Esophagus mucosa (tissue), 1 donor: ENCODE data around the gene GLS. TPM values are rescaled to one million over a fixed set of nuclear protein-coding genes. Genes with fewer than 3 reads are reported as not detected.
"Not testable (repeated sequence)": the region's sequence is repeated elsewhere in the genome, so short reads cannot be mapped to it uniquely, and the experiment has no call there.

Experiments
- ATAC-seq: fragments of 200-7000 bp; cut with Tn5 transposase; one replicate; pipeline ENCODE4 v1.9.1; 2020
- total RNA-seq: library from RNA; stranded (reverse); gene quantifications from one replicate; pipeline ENCODE4 v1.2.4, GENCODE V29; 2023
- donor health status: DM: yes; HTN: yes; CAD: no.

GLS gene
- total RNA-seq, result 25.9 TPM

- peak; percentile 93 for ATAC-seq
These were observed at the start of gene GLS for GRCh38 chr2:190880378-190881083. GLS (plus strand) TSS chr2:190880821; CDS start chr2:190881085, 264 bp downstream.

GRCh38 chr2:190831941-190832340, 48.7 kb upstream of the GLS start:
- no peak for ATAC-seq

- ATAC-seq, result no peak
These were observed 45.8 kb upstream of the GLS start for GRCh38 chr2:190834890-190835208.

- ATAC-seq, result no peak
These were observed 45.2 kb upstream of the GLS start for GRCh38 chr2:190835303-190835930.

- ATAC-seq, result no peak
These were observed 43.9 kb upstream of the GLS start for GRCh38 chr2:190836767-190837166.

DNA sequence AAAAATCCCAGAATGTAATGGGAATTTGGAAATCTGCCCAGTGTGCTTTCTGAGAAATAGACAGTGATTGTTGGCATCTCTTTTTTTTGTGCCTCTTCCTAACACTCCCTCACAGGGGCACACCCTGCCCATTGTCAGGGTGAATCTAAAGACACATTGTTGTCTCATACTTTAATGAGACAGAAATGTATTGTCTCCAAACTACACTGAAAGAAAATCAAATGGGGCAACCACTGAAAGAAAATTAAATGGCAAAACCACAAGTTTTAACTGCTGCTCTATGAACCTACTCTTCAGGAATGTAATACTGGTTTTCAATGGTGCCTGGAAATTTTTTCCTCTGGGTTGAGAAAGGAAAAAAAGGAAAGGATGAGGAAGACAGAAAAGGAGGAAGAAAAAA, 43.2 kb upstream of the GLS start:
- ATAC-seq, result no peak

GRCh38 chr2:190837952-190838361, 42.7 kb upstream of the GLS start:
- ATAC-seq, result no peak

- ATAC-seq, result no peak
These were observed 42.1 kb upstream of the GLS start for GRCh38 chr2:190838492-190838910.

DNA sequence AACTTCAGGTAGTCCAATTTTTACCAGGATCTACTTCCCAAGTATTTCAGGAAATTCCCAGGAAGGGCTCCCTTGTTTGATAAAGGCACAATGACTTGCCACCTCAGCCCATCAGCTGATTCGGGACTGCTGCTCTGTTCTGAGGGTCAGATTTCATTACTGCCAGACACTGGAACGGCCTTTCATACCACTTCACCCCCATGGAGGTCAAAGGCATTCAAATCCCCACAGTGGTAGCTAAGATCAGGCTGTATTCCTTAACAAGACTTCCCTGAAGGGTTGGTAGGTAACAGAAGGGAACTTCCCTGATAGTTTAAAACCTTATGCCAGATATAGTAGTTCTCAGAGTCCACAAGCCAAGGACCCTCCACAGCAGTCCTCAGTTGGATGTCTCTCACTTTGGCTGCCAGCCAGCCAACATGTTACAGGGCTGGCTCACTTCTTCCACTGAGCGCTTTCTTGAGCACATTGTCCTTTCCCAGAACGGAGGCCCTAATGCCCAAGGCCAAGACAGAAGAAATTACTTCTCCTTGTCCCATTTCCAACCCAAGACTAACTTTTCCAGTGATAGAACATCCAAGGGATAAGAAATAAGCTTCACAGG, 40.0 kb upstream of the GLS start:
- no peak for ATAC-seq

GRCh38 chr2:190841707-190842505, 38.7 kb upstream of the GLS start:
- ATAC-seq, result no peak

DNA sequence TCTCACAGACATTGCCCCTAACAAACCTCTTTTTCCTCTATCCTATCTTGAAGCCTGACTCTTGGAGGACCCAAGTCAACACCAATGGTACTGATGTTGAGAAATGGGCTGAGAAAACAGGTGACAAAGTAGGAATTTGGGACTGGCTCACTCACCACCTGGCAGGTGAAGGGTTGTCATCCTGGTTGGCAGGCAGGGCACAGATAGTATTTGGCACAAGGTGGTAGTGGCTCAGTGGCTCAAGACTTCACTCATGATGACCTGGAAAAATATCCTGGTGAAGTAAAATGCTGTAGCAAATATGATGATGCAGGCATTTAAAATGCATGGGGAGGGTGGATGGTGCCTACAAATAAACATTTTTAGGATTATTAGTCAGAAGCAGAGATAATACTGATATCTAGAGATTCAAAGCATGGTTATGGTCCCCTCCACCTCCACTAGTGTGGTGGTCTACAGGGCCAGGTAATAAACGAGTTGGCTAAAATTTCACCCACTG, 38.0 kb upstream of the GLS start:
- no peak for ATAC-seq

- no peak for ATAC-seq
These were observed 36.5 kb upstream of the GLS start for GRCh38 chr2:190843890-190844699.

GRCh38 chr2:190844700-190845401, 35.8 kb upstream of the GLS start:
- no peak for ATAC-seq

- ATAC-seq, result no peak
These were observed 33.9 kb upstream of the GLS start for GRCh38 chr2:190846746-190847145.

- no peak for ATAC-seq
These were observed 33.0 kb upstream of the GLS start for GRCh38 chr2:190847504-190848081.

- ATAC-seq, result peak; percentile 32
These were observed 30.8 kb upstream of the GLS start for GRCh38 chr2:190849774-190850173.

DNA sequence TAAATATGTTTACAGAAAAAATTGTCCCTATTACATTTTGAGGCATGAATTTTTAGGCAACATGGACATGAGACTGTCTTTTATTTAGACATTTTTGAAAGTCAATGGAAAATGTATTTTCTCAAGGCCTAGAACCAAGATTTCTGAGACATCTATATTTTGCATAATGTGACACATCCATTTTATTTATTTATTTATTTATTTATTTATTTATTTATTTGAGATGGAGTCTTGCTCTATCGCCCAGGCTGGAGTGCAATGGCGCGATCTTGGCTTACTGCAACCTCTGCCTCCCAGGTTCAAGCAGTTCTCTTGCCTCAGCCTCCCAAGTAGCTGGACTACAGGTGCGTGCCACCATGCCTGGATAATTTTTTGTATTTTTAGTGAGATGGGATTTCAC, 27.6 kb upstream of the GLS start:
- not testable (repeated sequence) for ATAC-seq

GRCh38 chr2:190853531-190854383, 26.9 kb upstream of the GLS start:
- no peak for ATAC-seq

- no peak for ATAC-seq
These were observed 25.9 kb upstream of the GLS start for GRCh38 chr2:190854726-190855125.

DNA sequence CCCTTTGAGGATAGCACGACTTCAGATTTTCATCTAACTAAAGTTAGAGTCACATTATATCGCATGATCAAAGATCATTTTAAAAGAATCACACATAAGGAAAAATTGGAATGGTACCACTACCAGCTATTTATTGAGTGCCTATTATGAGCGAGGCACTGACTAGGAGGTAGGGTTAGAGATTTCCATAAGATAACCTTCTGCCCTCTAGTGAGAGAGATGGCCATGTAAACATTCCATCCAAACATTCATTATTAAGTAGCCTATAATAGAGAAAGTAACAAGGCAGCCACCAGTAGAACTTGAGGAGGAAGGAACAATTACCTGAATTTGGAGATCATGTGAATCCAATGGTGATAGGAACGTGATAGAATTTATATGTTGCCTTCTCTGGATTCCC, 25.4 kb upstream of the GLS start:
- no peak for ATAC-seq
